ENCODE data around the gene PABPN1. TPM values are rescaled to one million over a fixed set of nuclear protein-coding genes. Genes with fewer than 3 reads are reported as not detected.

PABPN1 gene
- total RNA-seq, 1 donor from 2014 or later = 71.5 TPM

DNA sequence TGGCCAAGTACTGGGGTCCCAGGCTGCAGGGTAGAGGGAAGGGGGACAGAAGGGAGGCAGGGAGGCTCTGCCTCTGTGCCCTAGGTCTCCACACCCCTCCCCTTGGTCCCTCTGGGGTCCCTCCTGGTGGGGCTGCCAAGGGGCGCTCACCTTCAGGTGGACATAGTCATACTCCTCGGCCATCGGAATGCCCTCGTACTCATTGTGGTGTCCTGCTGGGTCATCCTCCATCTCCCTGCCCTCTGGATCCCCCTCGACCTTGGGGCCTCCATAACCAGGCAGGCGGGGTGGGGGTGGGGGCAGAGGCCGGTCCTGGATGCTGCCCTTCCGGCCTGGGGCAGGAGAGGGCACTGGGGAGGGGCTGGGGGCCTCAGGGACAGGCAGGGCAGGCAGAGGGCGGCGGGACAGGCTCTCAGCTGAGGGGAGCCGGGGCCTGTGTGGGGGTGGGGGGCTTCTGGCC lies 37.9 kb downstream of the PABPN1 start:
- no peak for DNase-seq

GRCh38 chr14:23359722-23360447 lies 38.6 kb downstream of the PABPN1 start:
- no peak for DNase-seq

DNA sequence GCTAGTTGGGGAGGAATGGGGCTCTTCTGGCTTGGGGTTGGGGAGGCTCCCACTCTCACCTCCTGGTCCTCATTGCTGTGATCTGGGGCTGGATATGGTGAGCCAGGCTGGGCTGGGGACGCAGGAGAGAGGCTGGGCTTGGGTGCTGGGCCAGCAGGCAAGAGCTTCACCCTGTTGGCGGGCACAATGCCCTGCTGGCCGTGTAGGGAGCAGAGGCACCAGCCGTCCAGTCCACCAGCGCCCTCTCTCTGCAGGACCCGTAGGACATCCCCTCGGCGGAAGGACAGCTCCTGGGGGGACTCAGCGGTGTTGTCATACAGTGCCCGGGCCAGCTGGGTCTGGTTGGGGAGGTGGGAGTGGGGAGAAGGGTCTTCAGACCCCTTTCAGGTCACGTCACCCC lies 39.2 kb downstream of the PABPN1 start:
- no peak for DNase-seq

DNA sequence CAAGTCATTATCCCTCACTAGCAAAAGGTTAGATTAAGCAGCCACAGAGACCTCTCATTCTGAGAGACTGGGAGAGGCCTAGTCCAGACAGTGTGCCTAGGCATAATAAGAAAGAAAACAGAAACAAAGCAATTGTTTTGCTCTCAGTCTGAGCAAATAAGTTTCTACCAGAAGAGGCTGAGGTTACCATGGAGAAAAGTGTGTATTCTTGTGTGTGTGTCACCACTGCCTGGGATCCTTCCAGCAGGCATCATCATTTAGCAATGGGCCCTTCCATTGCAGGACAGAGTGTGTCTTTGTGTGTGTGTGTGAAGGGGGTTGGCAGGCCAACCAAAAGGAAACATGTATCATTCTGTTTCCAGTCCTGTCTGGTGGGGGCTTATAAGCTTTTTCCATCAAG lies 40.1 kb downstream of the PABPN1 start:
- no peak for DNase-seq

GRCh38 chr14:23361763-23362162 lies 40.5 kb downstream of the PABPN1 start:
- no peak for DNase-seq

DNA sequence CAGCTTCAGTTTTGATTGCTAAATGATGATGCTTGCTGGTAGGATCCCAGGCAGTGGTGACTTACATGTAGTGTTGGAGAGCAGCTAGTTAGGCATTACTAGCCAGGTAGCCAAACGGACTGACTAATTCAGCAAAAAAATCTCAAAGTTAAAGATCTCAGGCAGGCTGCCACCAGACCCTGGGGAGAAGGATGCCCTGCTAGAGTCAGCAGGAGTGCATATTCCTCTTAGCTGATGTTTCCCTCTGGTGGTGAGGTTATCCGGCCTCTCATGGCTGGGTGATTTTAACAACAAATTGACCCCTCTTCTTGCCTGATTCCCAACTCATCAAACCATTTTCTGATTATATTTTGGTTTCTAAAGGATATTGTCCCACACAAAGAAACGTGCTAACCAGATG lies 40.9 kb downstream of the PABPN1 start:
- DNase-seq = no peak

DNA sequence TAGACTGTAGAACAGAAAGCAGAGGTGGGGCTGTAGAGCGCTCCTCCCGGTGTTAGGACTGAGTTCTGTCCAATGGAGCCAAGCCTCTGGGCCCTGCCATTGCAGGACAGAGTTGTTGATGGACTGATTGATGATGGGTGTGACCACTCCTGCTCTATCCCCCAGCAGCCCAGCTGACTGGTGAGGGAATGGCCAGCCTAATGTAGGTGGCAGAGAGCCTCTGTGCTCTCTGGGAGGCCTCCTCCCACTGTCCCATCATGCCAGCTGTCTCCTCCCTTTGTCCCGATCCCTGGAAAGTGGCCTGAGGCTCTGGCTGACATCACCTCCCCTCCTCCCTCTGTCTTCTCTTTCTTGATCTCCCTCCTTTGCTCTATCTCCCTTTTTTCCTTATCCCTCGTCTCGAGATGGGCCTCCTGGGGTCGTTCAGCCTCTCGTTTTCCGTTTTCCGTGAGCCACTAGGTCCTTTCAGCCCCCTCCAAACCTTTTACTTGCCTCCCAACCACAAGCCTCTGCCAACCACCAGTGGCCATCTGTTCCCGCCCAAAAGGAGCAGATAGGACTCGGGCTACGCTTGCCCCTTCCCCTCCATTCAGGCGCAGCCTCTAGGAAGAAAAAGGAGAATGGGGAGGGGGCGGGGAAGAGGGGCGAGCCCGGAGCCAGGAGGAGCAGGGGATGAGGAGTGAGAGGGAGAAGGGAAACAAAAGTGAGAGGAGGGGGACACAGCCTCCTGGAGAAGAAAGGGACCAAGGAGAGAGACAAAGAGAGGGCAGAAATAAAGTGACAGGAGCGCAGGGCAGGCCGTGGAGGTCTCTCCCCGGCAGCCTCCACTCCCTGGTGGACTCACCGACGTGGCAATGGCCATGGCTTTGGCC lies 43.1 kb downstream of the PABPN1 start:
- no peak for DNase-seq

DNA sequence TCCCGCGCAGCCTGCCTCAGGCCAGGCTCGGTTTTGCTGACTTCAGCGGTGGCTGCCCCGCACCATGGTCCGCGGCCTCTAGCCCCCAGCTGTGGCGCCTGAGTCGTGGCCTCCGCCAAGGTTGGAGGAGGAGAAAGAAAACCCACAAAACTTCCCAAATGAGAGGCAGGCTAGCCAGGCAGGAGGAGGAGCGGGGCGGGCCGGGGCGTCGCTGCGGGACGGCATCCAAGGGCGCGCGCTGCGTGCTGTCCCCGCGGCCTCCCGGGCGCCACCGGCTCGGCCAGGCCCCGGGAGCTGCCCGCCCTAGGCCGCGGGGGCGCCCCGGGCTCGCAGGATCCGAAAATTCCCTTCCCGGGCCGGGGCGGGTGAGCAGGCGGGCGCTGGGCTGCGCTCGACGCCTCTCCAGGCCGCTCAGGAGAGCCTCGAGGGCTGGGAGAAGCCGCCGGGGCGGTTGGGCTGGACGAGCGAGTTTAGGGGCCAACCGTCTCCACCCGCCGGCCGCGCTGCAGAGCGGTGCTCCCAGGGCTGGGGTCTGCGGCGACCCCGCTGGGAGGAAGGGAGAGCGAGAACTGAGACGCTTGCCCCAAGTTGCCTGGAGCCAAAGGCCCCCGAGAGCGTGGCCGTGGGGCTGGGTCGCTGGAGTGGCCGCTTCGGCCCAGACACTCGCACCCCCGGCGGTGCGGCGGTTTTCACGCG lies 43.9 kb downstream of the PABPN1 start, which contains the start of gene EFS:
EFS (minus strand) TSS at position 137 of the 696 bp plus-strand sequence. CDS start 147 bp downstream, outside the sequence.
- no peak for DNase-seq

- no peak for DNase-seq
These were observed 44.6 kb downstream of the PABPN1 start for GRCh38 chr14:23365732-23366425.

DNA sequence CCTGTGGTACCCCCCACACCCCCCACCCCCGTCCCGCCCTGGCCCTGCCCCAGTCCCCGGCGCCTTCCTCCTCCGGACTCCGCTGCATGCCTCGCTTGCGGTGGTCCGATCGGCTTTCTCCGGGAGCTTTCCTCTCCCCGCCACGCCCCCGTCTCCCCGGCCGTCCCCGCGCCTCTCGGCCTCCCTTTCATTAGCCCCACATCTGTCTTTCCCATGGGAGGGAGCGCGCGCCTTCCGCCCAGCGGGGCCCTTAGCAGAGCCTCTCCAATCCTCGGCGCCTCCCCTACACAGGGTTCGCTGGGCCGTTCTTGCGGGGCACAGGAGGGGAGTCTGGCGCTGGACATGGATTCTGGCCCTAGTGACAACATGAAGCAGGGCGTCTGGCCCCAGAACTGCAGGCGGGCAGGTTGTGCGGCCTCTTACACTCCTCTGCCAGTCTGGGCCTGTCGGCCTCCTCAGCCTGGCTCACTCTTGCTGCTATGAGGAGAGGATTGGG lies 45.2 kb downstream of the PABPN1 start:
- no peak for DNase-seq

DNA sequence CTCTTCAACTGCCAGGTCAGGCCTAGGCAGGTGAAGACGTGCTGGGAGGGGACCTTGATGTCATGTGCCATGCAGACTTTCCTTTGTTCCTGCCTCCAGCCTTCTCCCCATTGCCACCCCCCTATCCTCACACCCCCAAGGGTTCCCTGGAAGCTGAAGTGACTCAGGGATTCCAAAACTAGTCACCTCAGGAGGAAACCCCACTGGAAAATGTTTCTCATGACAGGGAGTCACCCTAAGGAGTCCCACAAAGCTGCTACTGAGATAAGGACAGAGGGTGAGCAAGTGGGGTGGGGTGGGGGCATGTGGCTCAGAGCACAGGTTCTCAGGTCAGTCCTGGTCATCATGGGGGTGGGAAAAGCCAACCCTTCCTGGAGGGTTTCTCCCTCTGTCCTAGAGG lies 49.0 kb downstream of the PABPN1 start:
- no peak for DNase-seq

GRCh38 chr14:23371865-23372264 lies 50.6 kb downstream of the PABPN1 start:
- DNase-seq = no peak

DNA sequence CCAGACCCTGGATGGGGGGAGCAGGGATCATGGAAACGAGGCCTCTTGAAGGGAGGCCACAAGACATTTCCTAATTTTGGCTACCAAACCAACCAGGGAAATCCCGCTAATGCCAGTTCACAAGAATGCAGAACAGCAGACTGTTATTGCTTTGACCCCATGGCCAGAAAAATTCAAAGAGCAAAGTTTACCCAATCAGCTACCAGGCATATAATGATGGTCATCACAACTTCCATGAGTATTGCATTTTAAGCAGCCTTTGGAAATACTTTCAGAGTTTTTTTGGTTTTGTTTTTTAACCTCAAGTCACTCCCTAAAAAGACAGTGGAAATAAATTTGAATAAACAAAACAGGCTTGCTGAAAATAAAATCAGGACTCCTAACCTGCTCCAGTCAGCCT lies 51.3 kb downstream of the PABPN1 start, which contains the start of gene IL25:
IL25 (plus strand) TSS at position 301 of the 400 bp plus-strand sequence.
- DNase-seq = no peak

- no peak for DNase-seq
These were observed 51.8 kb downstream of the PABPN1 start for GRCh38 chr14:23373041-23373440.

Other genes starting within 250 kb of the PABPN1 start
- 65.2 and 76.2 TPM in 2 replicates for gene ACIN1, start 226.3 kb upstream of the PABPN1 start, total RNA-seq
- 43.0 and 52.2 TPM in 2 replicates for gene C14orf119, start 226.0 kb upstream of the PABPN1 start, total RNA-seq
- gene CIROP, start 216.5 kb upstream of the PABPN1 start, total RNA-seq = not detected in 2 replicates
- gene CEBPE, start 202.2 kb upstream of the PABPN1 start, total RNA-seq = not detected in 2 replicates
- 0.09 TPM in 1 of 2 replicates, not detected in the other for gene SLC7A8, start 137.8 kb upstream of the PABPN1 start, total RNA-seq
- not detected in 2 replicates for gene RNF212B, start 83.5 kb upstream of the PABPN1 start, total RNA-seq
- gene HOMEZ, start 35.3 kb upstream of the PABPN1 start, total RNA-seq = 6.5 and 7.2 TPM in 2 replicates
- gene PPP1R3E, start 18.6 kb upstream of the PABPN1 start, total RNA-seq = 1.7 and 2.6 TPM in 2 replicates
- gene BCL2L2, start 14.6 kb upstream of the PABPN1 start, total RNA-seq = 10.4 and 13.5 TPM in 2 replicates
- gene SLC22A17, start 31.4 kb downstream of the PABPN1 start, total RNA-seq = 0.84 and 3.7 TPM in 2 replicates
- 0.17 TPM in 1 of 2 replicates, not detected in the other for gene EFS, start 43.7 kb downstream of the PABPN1 start, total RNA-seq
- not detected in 2 replicates for gene IL25, start 51.4 kb downstream of the PABPN1 start, total RNA-seq
- not detected in 2 replicates for gene CMTM5, start 55.6 kb downstream of the PABPN1 start, total RNA-seq
- gene MYH6, start 86.8 kb downstream of the PABPN1 start, total RNA-seq = not detected in 2 replicates
- not detected in 2 replicates for gene MYH7, start 114.2 kb downstream of the PABPN1 start, total RNA-seq
- 42.5 and 61.8 TPM in 2 replicates for gene NGDN, start 148.2 kb downstream of the PABPN1 start, total RNA-seq
- 0.17 and 0.23 TPM in 2 replicates for gene ZFHX2, start 230.3 kb downstream of the PABPN1 start, total RNA-seq
- gene THTPA, start 234.8 kb downstream of the PABPN1 start, total RNA-seq = 6.0 and 10.6 TPM in 2 replicates
- 28.8 and 29.6 TPM in 2 replicates for gene AP1G2, start 246.3 kb downstream of the PABPN1 start, total RNA-seq

All from dermis blood vessel endothelial cell (primary cell).